ENCODE data around the gene FGF11. TPM values are rescaled to one million over a fixed set of nuclear protein-coding genes. Genes with fewer than 3 reads are reported as not detected.
"Not testable (repeated sequence)": the region's sequence is repeated elsewhere in the genome, so short reads cannot be mapped to it uniquely, and the experiment has no call there.

The FGF11 gene
- total RNA-seq, 1 experiment from 2014 or later, result 12.5 TPM

DNA sequence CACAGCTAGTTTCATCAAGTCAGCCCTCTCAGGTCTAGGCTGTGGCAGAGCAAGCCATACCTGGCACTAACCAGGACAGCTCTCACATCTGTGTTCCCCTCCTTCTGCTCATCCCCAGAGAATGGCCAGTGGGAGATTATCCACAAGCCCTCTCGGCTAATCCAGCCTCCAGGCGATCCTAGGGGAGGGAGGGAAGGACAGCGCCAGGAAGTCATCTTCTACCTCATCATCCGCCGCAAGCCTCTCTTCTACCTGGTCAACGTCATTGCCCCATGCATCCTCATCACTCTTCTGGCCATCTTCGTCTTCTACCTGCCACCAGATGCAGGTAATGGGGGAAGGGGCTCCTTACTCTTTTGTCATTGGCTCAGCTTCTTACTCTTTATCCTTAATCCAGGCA is 9.1 kb downstream of the FGF11 start:
- DNase-seq, result no peak
- no peak overlapping the region for H3K4me3 ChIP-seq (ENCODE audit: insufficient read depth, low read depth, low read length)
- H3K27me3 ChIP-seq (ENCODE audit: control insufficient read depth, insufficient read depth, low read length), result peaks cover 25% of the 10 kb centered on the region
- no peaks in the 10 kb centered on the region for H3K36me3 ChIP-seq (replicated peaks; ENCODE audit: control insufficient read depth, insufficient read depth, low read length)

GRCh38 chr17:7459961-7460545 is 20.7 kb downstream of the FGF11 start:
- H3K36me3 ChIP-seq (replicated peaks; ENCODE audit: control insufficient read depth, insufficient read depth, low read length), result peaks cover 1% of the 10 kb centered on the region
- no peaks in the 10 kb centered on the region; the same call in 1 of the 2 replicates for H3K27me3 ChIP-seq (ENCODE audit: control insufficient read depth, insufficient read depth, low read length)
- no peak overlapping the region for H3K4me3 ChIP-seq (ENCODE audit: insufficient read depth, low read depth, low read length)
- DNase-seq, result peak; percentile 37

GRCh38 chr17:7460850-7461660 is 21.7 kb downstream of the FGF11 start:
- peak; percentile 75 for DNase-seq
- Histone ChIP-seq H3K27me3 (ENCODE audit: control insufficient read depth, insufficient read depth, low read length) (no peaks in the 10 kb centered on the region; the same call in 1 of the 2 replicates), H3K36me3 (replicated peaks; ENCODE audit: control insufficient read depth, insufficient read depth, low read length) (peaks cover 1% of the 10 kb centered on the region), H3K4me3 (ENCODE audit: insufficient read depth, low read depth, low read length) (no peak overlapping the region)

DNA sequence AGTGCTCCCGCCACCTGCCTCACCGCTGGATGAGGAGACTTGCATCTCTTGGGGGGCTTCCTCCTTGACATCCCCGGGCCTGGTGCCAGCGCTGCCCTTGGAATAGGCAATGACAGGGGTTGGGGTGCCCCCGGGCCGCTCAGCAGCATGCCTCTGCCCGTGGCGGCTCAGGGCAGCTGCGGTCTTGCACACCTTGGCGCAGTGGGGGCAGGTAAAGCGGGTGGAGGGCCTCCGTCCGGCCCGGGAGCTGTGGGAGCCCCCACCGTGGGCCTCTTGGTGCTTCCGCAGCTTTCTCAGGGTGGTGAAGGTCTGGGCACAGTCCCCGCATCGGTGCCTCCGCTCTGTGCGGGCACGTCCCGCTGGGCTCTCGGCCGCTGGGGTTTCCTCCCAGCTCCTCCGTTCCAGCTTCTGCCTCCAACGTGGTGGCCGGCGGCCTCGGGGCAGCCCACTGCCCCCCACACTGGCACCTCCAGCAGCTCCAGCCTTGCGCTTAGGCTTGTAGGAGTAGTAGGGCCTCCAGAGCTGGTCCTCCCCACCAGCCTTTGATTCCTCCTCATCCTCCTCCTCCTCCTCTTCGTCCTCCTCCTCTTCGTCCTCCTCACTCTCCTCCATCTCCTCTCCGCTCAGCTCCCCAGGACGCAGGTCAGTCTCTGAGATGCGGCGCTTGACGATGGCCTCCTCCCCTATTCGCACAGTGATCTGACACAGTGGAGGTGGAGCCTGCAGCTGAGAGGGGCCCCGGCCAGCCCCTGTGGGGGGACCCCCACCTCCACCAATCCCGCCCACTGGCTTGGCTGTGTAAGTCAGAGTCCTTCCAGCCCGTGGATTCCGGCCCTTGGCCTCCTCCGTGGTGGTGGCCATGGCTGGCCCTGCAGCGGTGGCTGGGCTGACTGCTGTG is 23.4 kb downstream of the FGF11 start:
- peak; percentile 44 for DNase-seq
- Histone ChIP-seq H3K27me3 (ENCODE audit: control insufficient read depth, insufficient read depth, low read length) (no peaks in the 10 kb centered on the region; the same call in 1 of the 2 replicates), H3K4me3 (ENCODE audit: insufficient read depth, low read depth, low read length) (no peak overlapping the region), H3K36me3 (replicated peaks; ENCODE audit: control insufficient read depth, insufficient read depth, low read length) (peaks cover 1% of the 10 kb centered on the region)

DNA sequence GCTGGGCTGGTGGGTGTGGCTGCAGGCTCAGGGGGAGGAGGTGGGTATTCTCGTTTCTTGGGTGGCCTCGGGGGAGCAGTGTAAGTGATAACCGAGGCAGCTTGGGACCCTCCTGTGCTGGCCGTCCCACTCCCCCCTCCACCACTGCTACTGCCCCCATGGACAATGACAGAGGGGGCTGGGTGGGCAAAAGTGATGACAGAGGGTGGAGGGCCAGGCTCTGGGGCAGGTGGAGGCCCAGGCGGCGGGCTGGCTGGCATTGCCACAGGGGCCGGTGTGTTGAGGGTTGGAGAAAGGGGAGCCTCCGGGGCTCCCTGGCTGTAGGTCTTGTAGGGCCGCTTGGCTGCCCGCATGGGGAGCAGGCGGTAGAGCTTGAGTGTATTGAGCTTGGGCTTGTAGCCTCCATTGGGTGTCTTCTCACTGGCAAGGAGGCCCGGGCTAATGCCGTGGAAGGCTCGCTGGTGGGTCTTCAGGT is 24.1 kb downstream of the FGF11 start:
- no peak overlapping the region for H3K4me3 ChIP-seq (ENCODE audit: insufficient read depth, low read depth, low read length)
- DNase-seq, result no peak
- no peaks in the 10 kb centered on the region; the same call in 1 of the 2 replicates for H3K27me3 ChIP-seq (ENCODE audit: control insufficient read depth, insufficient read depth, low read length)
- peaks cover 1% of the 10 kb centered on the region for H3K36me3 ChIP-seq (replicated peaks; ENCODE audit: control insufficient read depth, insufficient read depth, low read length)

- DNase-seq, result no peak
These were observed 24.8 kb downstream of the FGF11 start for GRCh38 chr17:7464081-7464480.

GRCh38 chr17:7465597-7466275 is 26.4 kb downstream of the FGF11 start:
- H3K36me3 ChIP-seq (replicated peaks; ENCODE audit: control insufficient read depth, insufficient read depth, low read length), result peaks cover 1% of the 10 kb centered on the region
- H3K4me3 ChIP-seq (ENCODE audit: insufficient read depth, low read depth, low read length), result no peak overlapping the region
- peak; percentile 45 for DNase-seq
- H3K27me3 ChIP-seq (ENCODE audit: control insufficient read depth, insufficient read depth, low read length), result no peaks in the 10 kb centered on the region

More at GRCh38 chr17:7464081-7464480, 24.8 kb downstream of the FGF11 start:
- Histone ChIP-seq H3K4me3 (ENCODE audit: insufficient read depth, low read depth, low read length) (no peak overlapping the region), H3K36me3 (replicated peaks; ENCODE audit: control insufficient read depth, insufficient read depth, low read length) (peaks cover 1% of the 10 kb centered on the region), H3K27me3 (ENCODE audit: control insufficient read depth, insufficient read depth, low read length) (no peaks in the 10 kb centered on the region; the same call in 1 of the 2 replicates)

DNA sequence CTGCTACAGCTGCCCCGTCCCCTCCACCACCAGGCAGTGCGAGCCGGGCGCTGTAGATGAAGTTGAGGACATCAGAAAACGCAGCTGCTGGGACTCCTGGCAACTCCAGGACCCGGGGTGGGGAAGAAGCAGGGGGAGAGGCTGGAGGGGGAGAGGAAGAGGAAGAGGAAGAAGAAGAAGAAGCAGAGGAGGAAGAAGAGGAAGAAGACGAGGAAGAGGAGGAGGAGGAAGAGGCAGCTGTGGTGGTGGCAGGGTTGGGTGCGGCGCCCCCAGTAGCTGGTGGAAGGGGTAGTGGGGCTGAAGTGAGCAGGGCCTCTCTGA is 27.0 kb downstream of the FGF11 start:
- Histone ChIP-seq H3K4me3 (ENCODE audit: insufficient read depth, low read depth, low read length) (no peak overlapping the region), H3K27me3 (ENCODE audit: control insufficient read depth, insufficient read depth, low read length) (no peaks in the 10 kb centered on the region), H3K36me3 (replicated peaks; ENCODE audit: control insufficient read depth, insufficient read depth, low read length) (peaks cover 1% of the 10 kb centered on the region)
- no peak for DNase-seq

- Histone ChIP-seq H3K4me3 (ENCODE audit: insufficient read depth, low read depth, low read length) (no peak overlapping the region), H3K36me3 (replicated peaks; ENCODE audit: control insufficient read depth, insufficient read depth, low read length) (peaks cover 1% of the 10 kb centered on the region), H3K27me3 (ENCODE audit: control insufficient read depth, insufficient read depth, low read length) (no peaks in the 10 kb centered on the region)
- DNase-seq, result no peak
These were observed 27.5 kb downstream of the FGF11 start for GRCh38 chr17:7466639-7467341.

DNA sequence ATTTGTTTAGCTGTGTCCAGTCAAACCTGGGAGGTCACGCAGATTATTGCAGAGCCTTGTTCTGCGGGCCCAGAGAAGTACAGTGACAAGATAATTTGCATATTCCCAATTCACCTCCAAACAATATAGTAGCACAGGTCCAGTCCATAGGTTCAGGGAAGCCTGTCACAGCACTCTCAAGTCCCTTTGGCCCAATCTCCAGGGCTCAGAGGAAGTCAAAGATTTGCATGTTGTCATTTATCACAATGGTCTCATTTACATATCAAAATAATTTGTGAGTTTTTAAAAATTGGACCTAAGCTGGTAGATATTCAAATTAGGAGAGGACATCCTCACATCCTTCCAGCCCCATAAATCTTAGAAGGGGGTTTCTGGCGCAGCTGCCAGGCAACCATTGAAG is 28.2 kb downstream of the FGF11 start:
- DNase-seq, result no peak

GRCh38 chr17:7468290-7468689 is 29.0 kb downstream of the FGF11 start:
- Histone ChIP-seq H3K27me3 (ENCODE audit: control insufficient read depth, insufficient read depth, low read length) (no peaks in the 10 kb centered on the region), H3K4me3 (ENCODE audit: insufficient read depth, low read depth, low read length) (no peak overlapping the region), H3K36me3 (replicated peaks; ENCODE audit: control insufficient read depth, insufficient read depth, low read length) (no peaks in the 10 kb centered on the region; the same call in 1 of the 2 replicates)
- DNase-seq, result no peak

More for the DNA sequence above, 28.2 kb downstream of the FGF11 start:
- H3K36me3 ChIP-seq (replicated peaks; ENCODE audit: control insufficient read depth, insufficient read depth, low read length), result peaks cover 1% of the 10 kb centered on the region
- no peak overlapping the region for H3K4me3 ChIP-seq (ENCODE audit: insufficient read depth, low read depth, low read length)
- H3K27me3 ChIP-seq (ENCODE audit: control insufficient read depth, insufficient read depth, low read length), result no peaks in the 10 kb centered on the region

- Histone ChIP-seq H3K4me3 (ENCODE audit: insufficient read depth, low read depth, low read length) (no peak overlapping the region), H3K36me3 (replicated peaks; ENCODE audit: control insufficient read depth, insufficient read depth, low read length) (no peaks in the 10 kb centered on the region; the same call in 1 of the 2 replicates), H3K27me3 (ENCODE audit: control insufficient read depth, insufficient read depth, low read length) (no peaks in the 10 kb centered on the region)
- DNase-seq, result no peak
These were observed 29.6 kb downstream of the FGF11 start for GRCh38 chr17:7468804-7469389.

DNA sequence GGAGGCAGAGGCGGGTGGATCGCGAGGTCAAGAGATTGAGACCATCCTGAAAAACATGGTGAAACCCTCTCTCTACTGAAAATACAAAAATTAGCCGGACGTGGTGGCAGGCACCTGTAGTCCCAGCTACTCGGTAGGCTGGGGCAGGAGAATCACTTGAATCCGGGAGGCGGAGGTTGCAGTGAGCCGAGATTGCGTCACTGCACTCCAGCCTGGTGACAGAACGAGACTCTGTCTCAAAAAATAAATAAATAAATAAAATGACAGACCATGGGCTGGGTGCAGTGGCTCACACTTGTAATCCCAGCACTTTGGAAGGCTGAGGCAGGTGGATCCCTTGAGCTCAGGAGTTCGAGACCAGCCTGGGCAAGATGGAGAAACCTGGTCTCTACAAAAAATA is 30.5 kb downstream of the FGF11 start:
- not testable (repeated sequence) for DNase-seq; H3K4me3 ChIP-seq (ENCODE audit: insufficient read depth, low read depth, low read length); H3K27me3 ChIP-seq (ENCODE audit: control insufficient read depth, insufficient read depth, low read length); H3K36me3 ChIP-seq (replicated peaks; ENCODE audit: control insufficient read depth, insufficient read depth, low read length)
